HG03108 (cell line): ENCODE data around the gene KRTAP4-5.
"Not testable (repeated sequence)": the region's sequence is repeated elsewhere in the genome, so short reads cannot be mapped to it uniquely, and the experiment has no call there.

Source experiments
- ATAC-seq: cut with Tn5 transposase; IDR thresholded peaks from one replicate; pipeline ENCODE4 v1.9.1; 2021; ENCODE audit warnings: moderate library complexity; ENCODE audit not compliant: unreplicated experiment

KRTAP4-5 gene

GRCh38 chr17:41111151-41111885 lies 38.3 kb downstream of the KRTAP4-5 start:
- ATAC-seq = no peak

GRCh38 chr17:41108728-41109386 lies 40.8 kb downstream of the KRTAP4-5 start:
- ATAC-seq = not testable (repeated sequence)

- ATAC-seq = no peak
These were observed 41.6 kb downstream of the KRTAP4-5 start for GRCh38 chr17:41107941-41108450.

GRCh38 chr17:41105347-41105746 lies 44.3 kb downstream of the KRTAP4-5 start, which contains the start of gene KRTAP4-9:
Gene KRTAP4-9, plus strand, starts transcription at chr17:41105389. Its CDS starts 0 bp downstream, at chr17:41105389.
- ATAC-seq = not testable (repeated sequence)

- ATAC-seq = not testable (repeated sequence)
These were observed 45.1 kb downstream of the KRTAP4-5 start for GRCh38 chr17:41104386-41105038.

GRCh38 chr17:41103896-41104295 lies 45.7 kb downstream of the KRTAP4-5 start:
- ATAC-seq = no peak

GRCh38 chr17:41101586-41102259 lies 47.9 kb downstream of the KRTAP4-5 start, which contains the start of gene KRTAP4-16:
Gene KRTAP4-16, minus strand, starts transcription at chr17:41102209. Its CDS starts 0 bp downstream, at chr17:41102209.
- no peak for ATAC-seq

- not testable (repeated sequence) for ATAC-seq
These were observed 49.7 kb downstream of the KRTAP4-5 start for GRCh38 chr17:41099682-41100480.
